ENCODE results near the gene SLC16A10.

SLC16A10 gene

DNA sequence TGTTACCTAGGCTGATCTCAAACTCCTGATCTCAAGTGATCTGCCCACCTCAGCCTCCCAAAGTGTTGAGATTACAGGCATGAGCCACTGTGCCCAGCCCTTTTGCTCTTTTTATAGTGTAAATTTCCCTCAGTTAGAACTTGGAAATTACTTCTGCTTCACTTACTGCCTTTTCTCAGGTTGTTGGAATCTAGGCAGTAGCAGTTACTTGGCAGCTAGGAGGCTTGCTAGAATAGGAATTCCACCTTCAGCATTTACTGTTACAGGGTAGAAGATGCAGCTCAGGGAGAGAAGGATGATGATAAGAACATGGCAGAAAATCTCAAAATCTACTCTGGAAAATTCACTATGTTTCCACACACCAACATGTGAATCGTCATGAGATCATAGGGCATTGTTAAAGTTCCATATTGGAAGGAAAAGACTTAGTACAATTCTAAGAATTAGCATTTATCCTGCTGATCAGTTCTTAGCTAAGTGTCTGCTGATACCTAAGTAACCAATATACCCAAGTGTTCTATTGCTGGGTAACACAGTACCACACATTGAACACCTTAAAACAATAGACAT is 182.2 kb downstream of the SLC16A10 start:
- TF ChIP-seq, protein P1, sequence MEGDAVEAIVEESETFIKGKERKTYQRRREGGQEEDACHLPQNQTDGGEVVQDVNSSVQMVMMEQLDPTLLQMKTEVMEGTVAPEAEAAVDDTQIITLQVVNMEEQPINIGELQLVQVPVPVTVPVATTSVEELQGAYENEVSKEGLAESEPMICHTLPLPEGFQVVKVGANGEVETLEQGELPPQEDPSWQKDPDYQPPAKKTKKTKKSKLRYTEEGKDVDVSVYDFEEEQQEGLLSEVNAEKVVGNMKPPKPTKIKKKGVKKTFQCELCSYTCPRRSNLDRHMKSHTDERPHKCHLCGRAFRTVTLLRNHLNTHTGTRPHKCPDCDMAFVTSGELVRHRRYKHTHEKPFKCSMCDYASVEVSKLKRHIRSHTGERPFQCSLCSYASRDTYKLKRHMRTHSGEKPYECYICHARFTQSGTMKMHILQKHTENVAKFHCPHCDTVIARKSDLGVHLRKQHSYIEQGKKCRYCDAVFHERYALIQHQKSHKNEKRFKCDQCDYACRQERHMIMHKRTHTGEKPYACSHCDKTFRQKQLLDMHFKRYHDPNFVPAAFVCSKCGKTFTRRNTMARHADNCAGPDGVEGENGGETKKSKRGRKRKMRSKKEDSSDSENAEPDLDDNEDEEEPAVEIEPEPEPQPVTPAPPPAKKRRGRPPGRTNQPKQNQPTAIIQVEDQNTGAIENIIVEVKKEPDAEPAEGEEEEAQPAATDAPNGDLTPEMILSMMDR (IDR thresholded peaks at IDR 0.05), result no peak

DNA sequence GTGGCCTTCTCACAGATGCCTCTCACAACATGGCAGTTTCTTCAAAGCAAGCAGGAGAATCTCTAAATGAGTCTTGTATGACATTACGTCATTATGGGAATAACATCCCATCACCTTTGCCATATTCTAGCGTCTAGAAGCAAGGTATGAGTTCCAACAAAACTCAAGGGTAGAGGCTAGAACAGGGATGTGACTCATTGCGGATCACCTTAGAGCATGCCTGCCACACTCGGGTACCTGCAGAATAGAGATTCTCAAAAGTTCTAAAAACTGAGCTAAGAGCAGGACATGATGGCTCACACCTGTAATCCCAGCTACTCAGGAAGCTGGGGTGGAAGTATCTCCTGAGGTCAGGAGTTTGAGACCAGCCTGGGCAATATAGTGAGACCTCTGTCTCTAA is 182.8 kb downstream of the SLC16A10 start:
- TF ChIP-seq, protein P1 (IDR thresholded peaks at IDR 0.05), result no peak

DNA sequence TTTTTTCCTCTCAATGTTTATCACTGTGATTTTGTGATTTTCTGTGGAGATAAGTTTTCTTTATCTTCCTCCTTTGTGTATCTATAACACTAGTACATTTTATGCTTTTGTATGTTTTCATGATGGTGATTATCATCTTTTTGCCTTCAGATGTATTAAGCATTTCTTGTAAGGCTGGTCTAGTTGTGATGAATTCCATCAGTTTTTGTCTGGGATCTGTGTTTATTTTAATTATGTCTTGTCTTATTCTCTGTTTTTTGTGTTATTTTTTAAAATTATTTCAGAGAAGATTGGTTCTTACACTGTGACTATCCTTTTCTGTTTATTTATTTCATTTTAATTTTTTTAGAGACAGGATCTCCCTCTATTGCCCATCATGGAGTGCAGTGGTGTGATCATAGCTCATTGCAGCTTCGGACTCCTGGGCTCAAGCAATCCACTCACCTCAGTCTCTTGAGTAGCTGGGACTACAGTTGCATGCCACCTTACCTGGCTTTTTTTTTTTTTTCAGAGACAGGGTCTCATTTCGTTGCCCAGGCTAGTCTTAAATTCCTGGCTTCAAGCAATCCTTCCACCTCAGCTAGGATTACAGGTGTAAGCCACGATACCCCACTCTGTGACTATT is 187.4 kb downstream of the SLC16A10 start:
- TF ChIP-seq, protein P1 (IDR thresholded peaks at IDR 0.05), result no peak

DNA sequence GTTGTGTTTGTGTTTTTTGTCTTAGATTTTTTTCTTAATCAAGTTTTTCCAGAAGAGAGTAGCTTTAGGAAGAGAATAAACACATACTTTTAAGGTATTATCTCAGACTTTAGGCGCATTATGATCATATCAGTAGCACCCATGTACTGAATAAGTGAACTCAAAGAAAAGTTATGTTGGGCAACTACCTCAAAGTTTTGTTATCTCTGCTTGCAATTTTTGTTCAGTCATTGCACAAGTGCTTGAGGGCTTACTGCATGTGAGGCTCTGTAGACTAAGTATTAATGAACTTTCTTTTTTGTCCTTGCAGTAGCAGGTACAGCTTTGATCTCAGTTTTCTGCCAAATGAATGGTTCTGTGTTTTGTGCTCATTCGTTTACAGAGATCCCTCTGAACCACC is 189.0 kb downstream of the SLC16A10 start:
- TF ChIP-seq, protein P1 (IDR thresholded peaks at IDR 0.05), result no peak

DNA sequence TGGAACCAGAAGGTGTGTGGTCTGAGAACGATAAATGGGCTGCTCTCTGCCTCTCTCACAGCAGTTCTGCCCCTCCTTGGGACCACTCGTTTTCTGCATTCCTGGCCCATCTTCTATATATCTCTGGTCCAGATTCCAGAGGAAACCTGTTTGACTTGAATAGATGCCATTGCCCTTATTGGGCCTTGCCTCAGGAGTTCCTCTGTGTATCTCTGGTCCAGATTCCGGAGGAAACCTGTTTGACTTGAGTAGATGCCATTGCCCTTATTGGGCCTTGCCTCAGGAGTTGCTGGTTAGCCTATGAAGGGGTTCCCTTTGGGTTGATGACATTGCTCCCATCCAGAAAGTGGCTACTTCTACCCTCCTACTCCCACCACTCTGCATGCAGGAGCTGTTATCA is 189.4 kb downstream of the SLC16A10 start:
- TF ChIP-seq, protein P1 (IDR thresholded peaks at IDR 0.05), result no peak

DNA sequence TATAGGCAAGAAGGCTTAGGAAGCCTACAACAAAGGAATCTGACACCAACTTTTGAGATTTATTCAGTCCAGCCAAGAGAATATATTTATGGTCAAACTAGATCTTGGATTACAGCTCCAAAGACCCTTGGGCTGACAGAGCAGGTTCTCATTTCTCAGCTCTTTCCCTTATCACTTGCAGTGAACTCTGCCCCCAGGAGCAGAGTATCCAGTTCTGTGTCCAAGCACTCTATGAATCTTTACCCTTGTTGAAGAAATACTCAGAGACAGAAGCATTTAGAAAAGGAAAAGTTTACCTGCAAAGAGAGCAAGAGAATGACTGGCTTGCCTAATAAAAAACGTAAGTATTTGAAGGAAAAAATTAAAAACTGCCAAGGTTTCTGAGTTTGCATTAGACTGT is 190.5 kb downstream of the SLC16A10 start:
- TF ChIP-seq, protein P1 (IDR thresholded peaks at IDR 0.05), result no peak

DNA sequence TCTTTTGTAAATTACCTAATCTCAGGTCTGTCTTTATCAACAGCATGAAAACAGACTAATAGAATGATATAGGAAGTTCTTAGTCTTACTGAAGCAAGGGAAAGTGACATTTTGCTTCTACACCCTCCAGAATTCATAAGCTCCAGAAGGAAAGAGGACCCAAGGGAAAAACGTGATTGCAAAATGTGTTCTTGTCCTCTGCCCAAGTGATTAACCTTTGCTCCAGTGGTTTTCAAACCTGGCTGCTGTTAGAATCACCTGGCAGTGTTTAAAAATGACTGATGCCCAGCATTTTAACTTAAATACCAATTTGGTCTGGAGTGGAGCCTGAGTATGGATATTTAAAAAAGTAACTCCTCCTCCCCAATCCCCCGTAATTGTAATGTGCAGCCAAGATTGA is 191.4 kb downstream of the SLC16A10 start:
- TF ChIP-seq, protein P1 (IDR thresholded peaks at IDR 0.05), result no peak

Data from LNCAP (cell line).